Endothelial cell of umbilical vein (primary cell): ENCODE measurements around the gene HABP4. TPM values are rescaled to one million over a fixed set of nuclear protein-coding genes. Genes with fewer than 3 reads are reported as not detected.
A peak's percentile ranks its signal among the peaks of the same experiment; 100 is the strongest.

ENCODE experiments used
- BruUV-seq: library from RNA; stranded (reverse); fragments of 400-500 nt; replicated peaks from 2 replicates; lab custom pipeline; 2021; lab: Mats Ljungman, UMichigan
- CTCF ChIA-PET: fragments of 300-600, 350-600 bp; sonication (Branson Sonifier 250); formaldehyde crosslinking; loops from one replicate; lab custom pipeline; 2021; ENCODE audit warnings: antibody characterized with exemption, inconsistent platforms; lab: Charles Lee
- POLR2A ChIA-PET: fragments of 300-600, 350-600 bp; sonication (Branson Sonifier 250); formaldehyde crosslinking; loops from one replicate; lab custom pipeline; 2021; ENCODE audit warnings: antibody characterized with exemption, inconsistent platforms; lab: Charles Lee
- DNase-seq: peaks from one replicate; pipeline ENCODE4 v3.0.0-alpha.2; 2011; ENCODE audit warnings: low read depth, low spot score
- FAIRE-seq: peaks from 2 replicates; lab custom pipeline; 2011; peaks lifted over from hg19 to GRCh38; lab: Jason Lieb, UNC
- H2AFZ ChIP-seq: 2 replicates; pipeline ENCODE4 v1.6.0; 2012; ENCODE audit warnings: low read depth, low read length, control low read depth, inconsistent platforms
- H3K27ac ChIP-seq: 2 replicates; pipeline ENCODE4 v1.5.1; 2011; ENCODE audit warnings: low read depth, mild to moderate bottlenecking, control low read depth, low read length, moderate library complexity; ENCODE audit not compliant: insufficient read depth
- H3K27me3 ChIP-seq, 2 experiments: 2 replicates each; pipeline versions ENCODE4 v1.6.0 to v1.6.1; 2011; ENCODE audit warnings: low read length in 2 of 2, mixed read lengths in 1 of 2; ENCODE audit not compliant: control insufficient read depth in 2 of 2, insufficient read depth in 2 of 2
- H3K36me3 ChIP-seq, 2 experiments: 2 replicates in 1 of 2; 3 replicates in 1 of 2; pipeline ENCODE4 v1.5.1; 2011; ENCODE audit warnings: low read length in 2 of 2, mild to moderate bottlenecking in 1 of 2, moderate library complexity in 1 of 2; ENCODE audit not compliant: control insufficient read depth in 2 of 2, insufficient read depth in 2 of 2; ENCODE audit errors: extremely low read depth in 1 of 2
- H3K4me1 ChIP-seq: 3 replicates; pipeline ENCODE4 v1.5.1; 2011; ENCODE audit warnings: mild to moderate bottlenecking, low read length; ENCODE audit not compliant: control insufficient read depth, insufficient read depth; ENCODE audit errors: extremely low read depth
- H3K4me2 ChIP-seq: 2 replicates; pipeline ENCODE4 v1.6.1; 2011; ENCODE audit warnings: low read length, control low read depth, mixed read lengths; ENCODE audit not compliant: insufficient read depth
- H3K4me3 ChIP-seq, 3 experiments: fragments of 200-600 bp in 1 of 3; sonication (generic), shearing (Covaris generic) in 1 of 3; replicated peaks in 1 of 3; 2 replicates each; pipeline ENCODE4 v1.5.1; 2011 to 2016; ENCODE audit warnings: control low read depth in 3 of 3, low read length in 3 of 3, mild to moderate bottlenecking in 2 of 3, inconsistent platforms in 1 of 3, low read depth in 1 of 3, moderate library complexity in 1 of 3; ENCODE audit not compliant: insufficient read depth in 1 of 3
- H3K79me2 ChIP-seq: 2 replicates; pipeline ENCODE4 v1.6.0; 2012; ENCODE audit warnings: low read length, inconsistent platforms; ENCODE audit not compliant: control insufficient read depth, insufficient read depth
- H3K9ac ChIP-seq: replicated peaks from 2 replicates; pipeline ENCODE3; 2011; ENCODE audit warnings: low read length, control low read depth; ENCODE audit not compliant: insufficient read depth; ENCODE audit errors: extremely low read depth
- H3K9me1 ChIP-seq: replicated peaks from 3 replicates; pipeline ENCODE4 v1.6.0; 2011; ENCODE audit warnings: mild to moderate bottlenecking, low read length; ENCODE audit not compliant: control insufficient read depth, insufficient read depth; ENCODE audit errors: extremely low read depth
- H3K9me3 ChIP-seq: replicated peaks from 2 replicates; pipeline ENCODE4 v1.5.1; 2012; ENCODE audit warnings: low read length, inconsistent platforms; ENCODE audit not compliant: control insufficient read depth, insufficient read depth
- H4K20me1 ChIP-seq: replicated peaks from 2 replicates; pipeline ENCODE3; 2011; ENCODE audit warnings: mild to moderate bottlenecking, low read length; ENCODE audit not compliant: control insufficient read depth, insufficient read depth; ENCODE audit errors: extremely low read depth
- CTCF ChIP-seq, 2 donors: IDR thresholded peaks; 1 replicate in 1 of 2; 2 replicates in 1 of 2; pipeline ENCODE4 v1.5.1; 2011; ENCODE audit warnings: low read length in 2 of 2, mild to moderate bottlenecking in 2 of 2, moderate library complexity in 2 of 2, control low read depth in 1 of 2, inconsistent platforms in 1 of 2, low read depth in 1 of 2; ENCODE audit not compliant: insufficient read depth in 1 of 2; ENCODE audit errors: extremely low read depth in 1 of 2
- EZH2 ChIP-seq: IDR thresholded peaks from 2 replicates; pipeline ENCODE4 v1.6.1; 2012; ENCODE audit warnings: borderline replicate concordance, low read depth, mild to moderate bottlenecking, moderate library complexity, low read length, inconsistent platforms; ENCODE audit not compliant: severe bottlenecking
- FOS ChIP-seq: IDR thresholded peaks from 2 replicates; pipeline ENCODE4 v1.6.1; 2011; ENCODE audit warnings: mild to moderate bottlenecking, low read length, moderate library complexity, borderline replicate concordance; ENCODE audit not compliant: insufficient read depth
- GATA2 ChIP-seq: IDR thresholded peaks from 2 replicates; pipeline ENCODE4 v1.7.0; 2011; ENCODE audit warnings: low read depth, mild to moderate bottlenecking, moderate library complexity, mixed read lengths, low read length; ENCODE audit not compliant: insufficient read length, insufficient read depth
- JUN ChIP-seq: IDR thresholded peaks from 2 replicates; pipeline ENCODE4 v1.6.1; 2011; ENCODE audit warnings: borderline replicate concordance, low read depth; ENCODE audit not compliant: insufficient read length, insufficient read depth
- MAX ChIP-seq: IDR thresholded peaks from 2 replicates; pipeline ENCODE4 v1.6.1; 2011; ENCODE audit not compliant: insufficient read depth, insufficient read length
- MYC ChIP-seq: IDR thresholded peaks from one replicate; pipeline ENCODE4 v1.6.1; 2011; ENCODE audit warnings: mild to moderate bottlenecking, low read depth, low read length
- POLR2A ChIP-seq: IDR thresholded peaks from 2 replicates; pipeline ENCODE4 v1.6.1; 2012; ENCODE audit warnings: low read depth, mild to moderate bottlenecking, control low read depth, low read length
- POLR2AphosphoS5 ChIP-seq: IDR thresholded peaks from 2 replicates; pipeline ENCODE4 v1.6.1; 2012; ENCODE audit warnings: low read depth, mild to moderate bottlenecking, control low read depth, low read length, moderate library complexity; ENCODE audit not compliant: insufficient read depth
- dilution Hi-C: fragments of 300-500 bp; cut with MboI; formaldehyde crosslinking; loops from one replicate; pipeline ENCODE4 v1.15.0; 2019; ENCODE audit warnings: low sequenced_read_pairs; ENCODE audit not compliant: extremely low pct_ligation_motif_present
- intact Hi-C: fragments of 100-400 bp; cut with micrococcal nuclease; formaldehyde crosslinking; loops from one replicate; pipeline ENCODE4 v1.10.0; 2022
- polyA plus RNA-seq, 4 experiments: library from polyadenylated mRNA; depleted of rRNA in 3 of 4; stranded (reverse) in 3 of 4; unstranded in 1 of 4; fragments of >200 nt; gene quantifications; 2 replicates each; pipeline versions ENCODE4 v1.2.1 to v1.2.3, GENCODE V29; 2011 to 2012; ENCODE audit warnings: missing spikeins in 1 of 4
- total RNA-seq: library from RNA; stranded (reverse); gene quantifications from 2 replicates; pipeline ENCODE4 v1.2.3, GENCODE V29; 2021

Gene HABP4
- total and polyA plus RNA-seq, 2 donors (not counting 3 experiments of a cell fraction or from before 2014, with no cell fraction given) = 4.6 to 11.1 TPM

- intact Hi-C loops (loop anchor here (5.0 kb wide), 1 partner anchor 1117 kb away; no protein-coding TSS in a partner anchor), dilution Hi-C loops (no loop called here)
- H3K9me1 ChIP-seq = no peaks in the 10 kb centered on the region
- H4K20me1 ChIP-seq = no peaks in the 10 kb centered on the region
- no peak overlapping the region for H3K27ac ChIP-seq
- BruUV-seq = no TSS peak
- ChIA-PET CTCF (no interaction called here), POLR2A (interaction anchor here (0.6 kb wide), 1 partner anchor 19 kb away, joined by 4 read pairs; no protein-coding TSS in a partner anchor)
- H3K9ac ChIP-seq = no peak overlapping the region
- H3K4me2 ChIP-seq = no peak overlapping the region
- no peaks in the 10 kb centered on the region for H3K36me3 ChIP-seq
- no peaks in the 10 kb centered on the region for H3K79me2 ChIP-seq
- peak overlapping the region; percentile 22 for H2AFZ ChIP-seq
- H3K4me1 ChIP-seq = peaks cover 20% of the 10 kb centered on the region
- TF ChIP-seq MAX (no peak), CTCF (IDR thresholded peaks at IDR 0.05; ENCODE audit: extremely low read depth in 1 of 2, insufficient read depth in 1 of 2, low read depth in 1 of 2, low read length in 2 of 2) (no peak), EZH2 (no peak), JUN (no peak), POLR2A (no peak), POLR2AphosphoS5 (no peak), FOS (no peak), GATA2 (no peak), MYC (no peak)
- no peak for DNase-seq
- no peak for FAIRE-seq
- no peaks in the 10 kb centered on the region for H3K9me3 ChIP-seq
- no peak overlapping the region for H3K4me3 ChIP-seq
- no peaks in the 10 kb centered on the region for H3K27me3 ChIP-seq
Measured at GRCh38 chr9:96423985-96424336, 26.0 kb upstream of the HABP4 start.
